ENCODE data around the gene MDP1. TPM values are rescaled to one million over a fixed set of nuclear protein-coding genes. Genes with fewer than 3 reads are reported as not detected.
A peak's percentile ranks its signal among the peaks of the same experiment; 100 is the strongest.
"Not testable (repeated sequence)": the region's sequence is repeated elsewhere in the genome, so short reads cannot be mapped to it uniquely, and the experiment has no call there.

The MDP1 gene
- total RNA-seq, 2 donors from 2014 or later, result 2.0 to 18.9 TPM

DNA sequence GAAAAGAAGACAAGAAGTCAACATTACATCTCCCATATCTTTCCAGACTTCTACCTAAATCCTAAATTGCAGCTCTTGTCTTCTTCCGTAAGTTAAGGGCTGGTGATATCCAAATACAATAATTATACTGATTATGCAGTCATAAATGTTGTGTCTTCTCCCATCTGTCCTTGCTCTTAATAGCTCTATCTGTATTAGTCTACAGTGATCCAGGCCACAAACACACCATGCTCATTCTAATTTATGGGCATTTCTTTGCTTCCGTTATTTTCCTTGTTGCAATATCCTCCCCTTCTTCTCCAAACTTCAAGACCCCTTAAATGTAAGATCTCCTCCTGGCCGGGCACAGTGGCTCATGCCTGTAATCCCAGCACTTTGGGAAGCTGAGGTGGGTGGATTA is 3.7 kb upstream of the MDP1 start:
- Histone ChIP-seq H3K27me3 (no peaks in the 10 kb centered on the region), H3K4me3 (no peak overlapping the region), H3K9me3 (no peaks in the 10 kb centered on the region), H3K27ac (no peak overlapping the region), H3K36me3 (replicated peaks in 1 of 2; ENCODE audit: insufficient read depth in 1 of 2, low read depth in 2 of 2) (peaks cover 0 to 4% of the 10 kb centered on the region in 2 donors), H3K4me1 (peaks cover 10% of the 10 kb centered on the region)
- ATAC-seq, result no peak
- TF ChIP-seq POLR2A (IDR thresholded peaks at IDR 0.05) (no peak), CTCF (IDR thresholded peaks at IDR 0.05) (no peak)
- WGBS, 2 donors, result 61 to 63% methylated on average over 3 of the region's 3 CpGs
- intact Hi-C loops (cut with DNase I), result no loop called here
- DNase-seq, result peak in 1 of 4 donors; percentile 1

DNA sequence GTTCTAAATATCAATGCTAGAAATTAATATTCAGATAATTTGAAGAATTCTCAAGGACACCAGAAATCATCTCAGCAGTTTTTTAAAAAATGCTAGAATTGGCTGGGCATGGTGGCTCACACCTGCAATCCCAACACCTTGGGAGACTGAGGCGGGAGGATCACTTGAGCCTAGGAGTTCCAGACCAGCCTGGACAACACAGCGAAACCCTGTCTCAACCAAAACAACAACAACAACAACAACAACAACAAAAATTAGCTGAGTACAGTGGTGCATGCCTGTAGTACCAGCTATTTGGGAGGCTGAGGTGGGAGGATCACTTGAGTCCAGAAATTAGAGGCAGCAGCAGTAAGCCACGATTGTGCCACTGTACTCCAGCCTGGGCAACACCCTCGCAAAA is 3.2 kb upstream of the MDP1 start:
- DNase-seq (peak in 1 of 4 donors; percentile 0), ATAC-seq (no peak)
- Histone ChIP-seq H3K27me3 (no peaks in the 10 kb centered on the region), H3K4me3 (no peak overlapping the region), H3K4me1 (peaks cover 10% of the 10 kb centered on the region), H3K36me3 (replicated peaks in 1 of 2; ENCODE audit: insufficient read depth in 1 of 2, low read depth in 2 of 2) (peaks cover 0 to 4% of the 10 kb centered on the region in 2 donors), H3K27ac (no peak overlapping the region), H3K9me3 (no peaks in the 10 kb centered on the region)
- intact Hi-C loops (cut with DNase I), result no loop called here
- 81 to 84% methylated on average over 4 of the region's 4 CpGs for WGBS, 2 donors
- no peak for TF ChIP-seq CTCF (IDR thresholded peaks at IDR 0.05)
- no peak for TF ChIP-seq POLR2A (IDR thresholded peaks at IDR 0.05)

- not testable (repeated sequence) for H3K27me3 ChIP-seq, H3K27ac ChIP-seq, ATAC-seq
These were observed 1.0 kb upstream of the MDP1 start for GRCh38 chr14:24216876-24217275.

GRCh38 chr14:24216345-24216699 is 456 bp upstream of the MDP1 start:
- Histone ChIP-seq H3K9me3 (no peaks in the 10 kb centered on the region), H3K4me1 (peaks cover 29% of the 10 kb centered on the region), H3K4me3 (no peak overlapping the region), H3K36me3 (replicated peaks in 1 of 2; ENCODE audit: insufficient read depth in 1 of 2, low read depth in 2 of 2) (peaks cover 0 to 4% of the 10 kb centered on the region in 2 donors), H3K27ac (peak overlapping the region in 2 of 4 donors; percentile 88 to 93), H3K27me3 (no peaks in the 10 kb centered on the region)
- ATAC-seq (no peak), DNase-seq (no peak)
- TF ChIP-seq POLR2A (IDR thresholded peaks at IDR 0.05), result no peak
- TF ChIP-seq CTCF (IDR thresholded peaks at IDR 0.05), result no peak
- WGBS, 2 donors, result 72 to 75% methylated on average over 2 of the region's 2 CpGs
- intact Hi-C loops (cut with DNase I), result no loop called here

More at GRCh38 chr14:24216876-24217275, 1.0 kb upstream of the MDP1 start:
- H3K36me3 ChIP-seq (replicated peaks in 1 of 2; ENCODE audit: insufficient read depth in 1 of 2, low read depth in 2 of 2); H3K4me3 ChIP-seq; H3K9me3 ChIP-seq; intact Hi-C loops (cut with DNase I): not testable (repeated sequence)
- WGBS, 2 donors, result 71 to 93% methylated on average over 1 of the region's 1 CpG
- peaks cover 24% of the 10 kb centered on the region for H3K4me1 ChIP-seq
- peak in 1 of 4 donors; percentile 6 for DNase-seq

- 87 to 90% methylated on average over 7 of the region's 7 CpGs for WGBS, 2 donors
- Histone ChIP-seq H3K4me3 (no peak overlapping the region), H3K4me1 (peaks cover 30% of the 10 kb centered on the region), H3K27ac (peak overlapping the region; percentile 86 to 97 (median 94)), H3K36me3 (replicated peaks in 1 of 2; ENCODE audit: insufficient read depth in 1 of 2, low read depth in 2 of 2) (peaks cover 0 to 14% of the 10 kb centered on the region in 2 donors), H3K9me3 (no peaks in the 10 kb centered on the region), H3K27me3 (no peaks in the 10 kb centered on the region)
- DNase-seq (no peak), ATAC-seq (no peak)
- intact Hi-C loops (cut with DNase I), result no loop called here
- TF ChIP-seq POLR2A (IDR thresholded peaks at IDR 0.05) (no peak), CTCF (IDR thresholded peaks at IDR 0.05) (no peak)
These were observed 1.8 kb downstream of the MDP1 start for GRCh38 chr14:24213866-24214662.

All from body of pancreas (tissue), 4 donors.